GM18861 (cell line): Measurements from ENCODE around the gene PGK1.
"Not testable (repeated sequence)": the region's sequence is repeated elsewhere in the genome, so short reads cannot be mapped to it uniquely, and the experiment has no call there.

ENCODE experiments used
- ATAC-seq: cut with Tn5 transposase; IDR thresholded peaks from one replicate; pipeline ENCODE4 v1.9.1; 2021; ENCODE audit not compliant: unreplicated experiment

The PGK1 gene

DNA sequence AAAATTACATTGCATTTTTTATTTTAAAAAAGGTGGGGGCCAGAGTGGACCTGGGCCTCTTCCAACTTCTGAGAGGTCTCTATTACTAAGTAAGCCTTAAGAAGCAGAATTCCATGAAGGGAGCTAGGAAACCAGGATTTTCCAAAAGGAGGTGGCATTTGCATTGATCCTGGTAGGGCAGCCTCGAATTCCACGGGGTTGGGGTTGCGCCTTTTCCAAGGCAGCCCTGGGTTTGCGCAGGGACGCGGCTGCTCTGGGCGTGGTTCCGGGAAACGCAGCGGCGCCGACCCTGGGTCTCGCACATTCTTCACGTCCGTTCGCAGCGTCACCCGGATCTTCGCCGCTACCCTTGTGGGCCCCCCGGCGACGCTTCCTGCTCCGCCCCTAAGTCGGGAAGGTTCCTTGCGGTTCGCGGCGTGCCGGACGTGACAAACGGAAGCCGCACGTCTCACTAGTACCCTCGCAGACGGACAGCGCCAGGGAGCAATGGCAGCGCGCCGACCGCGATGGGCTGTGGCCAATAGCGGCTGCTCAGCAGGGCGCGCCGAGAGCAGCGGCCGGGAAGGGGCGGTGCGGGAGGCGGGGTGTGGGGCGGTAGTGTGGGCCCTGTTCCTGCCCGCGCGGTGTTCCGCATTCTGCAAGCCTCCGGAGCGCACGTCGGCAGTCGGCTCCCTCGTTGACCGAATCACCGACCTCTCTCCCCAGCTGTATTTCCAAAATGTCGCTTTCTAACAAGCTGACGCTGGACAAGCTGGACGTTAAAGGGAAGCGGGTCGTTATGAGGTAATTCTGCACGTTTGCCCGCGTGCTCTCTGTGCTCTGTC lies at the start of gene PGK1:
PGK1 (plus strand) TSS at position 626 of the 824 bp plus-strand sequence; CDS start at position 719, 93 bp downstream.
- ATAC-seq: peak; percentile 94

- ATAC-seq: no peak
Measured at GRCh38 chrX:78063687-78064086, 40.4 kb upstream of the PGK1 start.

DNA sequence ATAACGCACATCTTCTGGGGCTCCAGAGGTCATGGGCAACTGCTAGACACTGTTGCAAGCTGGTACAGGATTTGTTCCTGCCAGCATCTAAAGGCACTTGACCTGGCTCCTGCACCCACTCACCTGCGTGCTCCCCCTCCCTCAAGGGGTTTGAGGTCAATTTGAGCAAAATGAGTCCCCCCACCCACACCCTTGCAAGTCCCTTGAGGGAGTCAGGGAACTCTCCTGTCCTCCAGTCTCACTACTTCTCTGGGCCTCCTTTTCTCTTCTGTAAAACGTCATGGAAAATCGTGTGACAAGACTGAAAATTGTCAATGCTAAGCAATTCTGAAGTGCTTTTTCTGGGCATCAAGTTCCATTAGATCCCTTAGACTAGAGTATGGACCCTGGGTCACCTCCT lies 39.9 kb upstream of the PGK1 start:
- ATAC-seq: no peak

GRCh38 chrX:78064698-78065601 lies 39.1 kb upstream of the PGK1 start:
- peak; percentile 91 for ATAC-seq

DNA sequence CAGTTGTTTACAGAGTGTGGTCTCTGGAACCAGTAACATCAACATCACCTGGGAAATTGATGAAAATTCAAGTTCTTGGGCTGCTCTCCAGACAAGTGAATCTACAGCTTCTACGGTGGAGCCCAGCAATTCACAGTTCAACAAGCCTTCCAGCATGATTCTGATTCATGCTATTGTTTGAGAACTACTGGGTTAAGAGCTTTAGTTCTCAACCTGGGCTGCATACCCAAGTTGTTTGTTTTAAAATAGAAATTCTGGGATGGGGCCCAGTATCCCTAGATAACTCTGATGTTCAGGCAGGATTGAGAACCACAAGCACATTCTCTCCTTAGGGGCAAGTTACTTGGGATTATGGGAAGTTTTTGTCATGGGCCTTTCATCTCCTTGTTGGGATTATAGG lies 37.9 kb upstream of the PGK1 start:
- no peak for ATAC-seq

DNA sequence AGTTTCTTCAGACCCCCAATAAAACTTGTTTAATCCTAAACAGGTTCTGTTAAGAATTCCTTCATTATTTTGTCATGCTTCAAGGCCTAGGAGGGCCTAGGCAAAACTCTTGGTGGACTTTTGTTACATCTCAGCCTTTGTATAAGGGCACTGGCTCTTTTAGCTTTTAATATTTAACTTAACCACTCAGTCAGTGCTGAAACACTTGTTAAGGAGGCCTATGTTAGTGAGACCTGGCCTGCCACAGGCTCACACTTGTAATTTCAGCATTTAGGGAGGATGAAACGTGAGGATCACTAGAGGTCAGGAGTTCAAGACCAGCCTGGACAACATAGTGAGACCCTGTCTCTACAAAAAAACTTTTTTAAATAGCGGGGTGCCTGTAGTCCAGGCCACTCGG lies 32.7 kb upstream of the PGK1 start:
- ATAC-seq: no peak

- ATAC-seq: not testable (repeated sequence)
Measured at GRCh38 chrX:78073147-78074077, 30.6 kb upstream of the PGK1 start.

- no peak for ATAC-seq
Measured at GRCh38 chrX:78074088-78074487, 30.0 kb upstream of the PGK1 start.

- ATAC-seq: no peak
Measured at GRCh38 chrX:78075787-78076389, 28.2 kb upstream of the PGK1 start.

DNA sequence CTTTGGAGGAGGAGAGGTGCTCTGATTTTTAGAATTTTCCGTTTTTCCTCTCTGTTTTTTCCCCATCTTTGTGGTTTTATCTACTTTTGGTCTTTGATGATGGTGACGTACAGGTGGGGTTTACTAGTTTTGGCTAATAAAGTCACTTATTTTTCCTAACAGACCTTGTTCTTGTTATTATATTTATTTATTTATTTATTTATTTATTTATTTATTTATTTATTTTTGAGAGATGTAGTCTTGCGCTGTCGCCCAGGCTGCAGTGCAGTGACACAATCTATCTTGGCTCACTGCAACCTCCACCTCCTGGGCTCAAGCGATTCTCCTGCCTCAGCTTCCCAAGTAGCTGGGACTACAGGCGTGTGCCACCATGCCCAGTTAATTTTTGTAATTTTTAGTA lies 22.6 kb upstream of the PGK1 start:
- ATAC-seq: not testable (repeated sequence)

GRCh38 chrX:78092296-78092695 lies 11.8 kb upstream of the PGK1 start:
- peak; percentile 91 for ATAC-seq

GRCh38 chrX:78098108-78098507 lies 5.9 kb upstream of the PGK1 start:
- no peak for ATAC-seq

DNA sequence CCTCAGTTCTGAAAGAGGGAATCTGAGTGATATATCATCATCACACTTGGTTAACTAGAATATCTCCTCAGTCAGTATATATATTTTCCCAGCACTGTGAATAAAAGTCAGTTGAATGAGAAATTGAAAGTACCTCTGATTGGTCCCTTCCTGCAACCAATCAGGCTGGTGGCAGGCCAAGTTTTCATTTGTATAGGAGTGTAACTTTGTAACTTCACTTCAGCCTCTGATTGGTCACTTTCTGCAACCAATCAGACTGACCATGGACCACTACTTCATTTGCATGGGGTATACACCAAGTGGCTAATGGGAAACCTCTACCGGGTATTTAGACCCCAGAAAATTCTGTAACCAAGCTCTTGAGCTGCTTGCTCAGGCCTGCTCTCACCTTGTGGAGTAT lies 2.0 kb upstream of the PGK1 start:
- ATAC-seq: no peak

DNA sequence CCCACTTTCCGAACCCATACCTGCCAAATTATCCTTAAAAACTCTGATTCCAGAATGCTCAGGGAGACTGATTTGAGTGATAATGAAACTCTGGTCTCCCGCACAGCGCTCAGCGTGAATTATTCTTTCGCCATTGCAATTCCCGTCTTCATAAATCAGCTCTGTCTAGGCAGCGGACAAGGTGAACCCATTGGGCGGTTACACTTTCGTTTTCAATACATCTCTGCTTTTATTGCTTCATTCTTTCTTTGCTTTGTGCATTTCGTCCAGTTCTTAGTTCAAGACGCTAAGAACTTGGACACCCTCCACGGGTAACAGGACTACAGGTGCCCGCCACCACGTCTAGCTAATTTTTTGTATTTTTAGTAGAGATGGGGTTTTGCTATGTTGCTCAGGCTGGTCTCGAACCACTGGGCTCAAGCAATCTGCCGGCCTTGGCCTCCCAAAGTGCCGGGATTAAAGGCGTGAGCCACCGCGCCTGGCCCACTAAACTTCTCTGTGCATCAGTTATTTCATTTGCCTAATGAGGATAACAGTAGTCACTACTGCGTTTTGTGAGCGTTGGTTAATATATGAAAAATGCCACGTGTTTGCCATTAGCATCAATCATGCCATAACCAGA lies 936 bp upstream of the PGK1 start:
- no peak for ATAC-seq

DNA sequence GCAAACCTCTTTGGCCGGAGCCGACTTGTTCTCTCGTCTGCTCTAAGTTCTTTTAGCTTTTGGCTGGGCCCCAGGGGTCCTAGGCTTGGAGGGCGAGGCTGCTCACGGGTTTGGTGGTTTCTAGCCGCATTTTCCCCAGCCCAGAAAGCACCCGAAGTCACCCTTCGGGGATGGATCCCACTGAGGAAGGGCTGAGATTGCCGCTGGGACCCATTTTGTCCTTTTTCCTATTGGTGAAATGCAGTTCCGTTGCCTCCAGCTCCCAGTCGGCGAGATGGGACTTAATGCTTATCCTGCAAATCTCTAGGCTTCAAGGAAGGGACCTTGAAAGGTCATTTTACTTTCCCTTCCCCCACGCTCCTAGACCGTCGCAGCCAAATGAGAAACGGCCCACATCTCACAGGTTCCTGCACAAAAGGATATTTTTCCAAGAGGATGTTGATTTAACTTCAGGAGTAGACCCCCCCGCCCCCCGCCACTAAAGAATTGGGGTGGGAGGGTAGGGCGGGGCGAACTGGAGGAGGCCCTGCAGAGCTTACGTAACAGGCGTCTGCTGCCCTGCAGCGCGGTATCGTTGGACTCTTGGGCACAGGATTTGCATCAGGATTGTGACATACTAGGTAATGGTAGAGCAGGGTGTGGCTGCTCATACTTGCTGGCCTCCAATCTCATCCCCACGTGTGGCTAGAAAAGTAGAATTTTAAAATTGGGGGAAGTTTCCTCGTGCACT lies 564 bp downstream of the PGK1 start:
- ATAC-seq: no peak

- no peak for ATAC-seq
Measured at GRCh38 chrX:78105944-78106650, 2.0 kb downstream of the PGK1 start.

GRCh38 chrX:78106651-78106986 lies 2.6 kb downstream of the PGK1 start:
- ATAC-seq: no peak

- ATAC-seq: no peak
Measured at GRCh38 chrX:78109458-78109857, 5.4 kb downstream of the PGK1 start.
